Fibroblast of lung (primary cell): ENCODE results near the gene OLFM1. TPM values are rescaled to one million over a fixed set of nuclear protein-coding genes. Genes with fewer than 3 reads are reported as not detected.
A peak's percentile ranks its signal among the peaks of the same experiment; 100 is the strongest.

Experiments
- DNase-seq, 2 donors: peaks; one replicate each; pipeline versions ENCODE4 v3.0.0 to v3.0.0-alpha.2; 2010; ENCODE audit warnings: low read depth in 2 of 2
- H2AFZ ChIP-seq: 2 replicates; pipeline ENCODE4 v1.5.1; 2012; ENCODE audit warnings: low read length, control low read depth, inconsistent platforms
- H3K27ac ChIP-seq: 2 replicates; pipeline ENCODE4 v1.5.1; 2011; ENCODE audit warnings: low read length, control low read depth; ENCODE audit not compliant: insufficient read depth
- H3K27me3 ChIP-seq: 2 replicates; pipeline ENCODE4 v1.5.1; 2011; ENCODE audit warnings: mild to moderate bottlenecking, low read length; ENCODE audit not compliant: control insufficient read depth, insufficient read depth
- H3K36me3 ChIP-seq: 2 replicates; pipeline ENCODE4 v1.5.1; 2011; ENCODE audit warnings: low read length; ENCODE audit not compliant: control insufficient read depth, insufficient read depth
- H3K4me1 ChIP-seq: 2 replicates; pipeline ENCODE4 v1.5.1; 2011; ENCODE audit warnings: low read length; ENCODE audit not compliant: control insufficient read depth, insufficient read depth; ENCODE audit errors: extremely low read depth
- H3K4me2 ChIP-seq: 2 replicates; pipeline ENCODE4 v1.5.1; 2011; ENCODE audit warnings: low read length, control low read depth; ENCODE audit not compliant: insufficient read depth; ENCODE audit errors: extremely low read depth
- H3K4me3 ChIP-seq, 4 experiments: fragments of 200-600 bp in 1 of 4; sonication (generic) in 1 of 4; replicated peaks in 1 of 4; 2 replicates each; pipeline ENCODE4 v1.5.1; 2011 to 2016; ENCODE audit warnings: low read length in 4 of 4, low read depth in 3 of 4, mild to moderate bottlenecking in 3 of 4, control low read depth in 2 of 4, inconsistent platforms in 1 of 4, mixed read lengths in 1 of 4; ENCODE audit not compliant: insufficient read depth in 1 of 4; ENCODE audit errors: control extremely low read depth in 1 of 4
- H3K79me2 ChIP-seq: 2 replicates; pipeline ENCODE4 v1.5.1; 2012; ENCODE audit warnings: mild to moderate bottlenecking, low read length, inconsistent platforms; ENCODE audit not compliant: control insufficient read depth, insufficient read depth
- H3K9ac ChIP-seq: 2 replicates; pipeline ENCODE4 v1.5.1; 2011; ENCODE audit warnings: mild to moderate bottlenecking, low read length, control low read depth; ENCODE audit not compliant: insufficient read depth
- H3K9me3 ChIP-seq: 2 replicates; pipeline ENCODE4 v1.5.1; 2012; ENCODE audit warnings: low read depth, low read length; ENCODE audit not compliant: control insufficient read depth, insufficient read depth
- H4K20me1 ChIP-seq: 2 replicates; pipeline ENCODE4 v1.5.1; 2011; ENCODE audit warnings: low read length; ENCODE audit not compliant: control insufficient read depth, insufficient read depth; ENCODE audit errors: extremely low read depth
- CTCF ChIP-seq, 2 donors: IDR thresholded peaks in 1 of 2; conservative IDR thresholded peaks in 1 of 2; 1 replicate in 1 of 2; 2 replicates in 1 of 2; pipeline ENCODE4 v1.5.1; 2011 to 2012; ENCODE audit warnings: low read length in 2 of 2, control low read depth in 1 of 2, inconsistent platforms in 1 of 2, low read depth in 1 of 2, mild to moderate bottlenecking in 1 of 2
- EZH2 ChIP-seq: IDR thresholded peaks from 2 replicates; pipeline ENCODE4 v1.5.1; 2012; ENCODE audit warnings: low read length, control low read depth, mild to moderate bottlenecking; ENCODE audit errors: missing control alignments
- polyA plus RNA-seq, 2 donors: library from polyadenylated mRNA; depleted of rRNA in 1 of 2; stranded (reverse) in 1 of 2; unstranded in 1 of 2; fragments of >200 nt; gene quantifications; 2 replicates each; pipeline ENCODE4 v1.2.1, GENCODE V29; 2011 to 2012; ENCODE audit warnings: missing spikeins in 1 of 2
- total RNA-seq: library from RNA; depleted of rRNA; stranded (reverse); fragments of >200 nt; gene quantifications from 2 replicates; pipeline ENCODE4 v1.2.1, GENCODE V29; 2014

OLFM1 gene
- total and polyA plus RNA-seq, 2 donors (not counting 1 experiment from before 2014, with no cell fraction given) = 2.0 to 7.6 TPM

GRCh38 chr9:135074354-135075233 is 12.9 kb upstream of the OLFM1 start:
- TF ChIP-seq CTCF (conservative IDR thresholded peaks at IDR 0.05 in 1 of 2, IDR thresholded peaks at IDR 0.05 in 1 of 2; ENCODE audit: low read depth in 1 of 2, low read length in 2 of 2) (no peak), EZH2 (no peak)
- Histone ChIP-seq H3K27ac (no peak overlapping the region), H3K27me3 (no peaks in the 10 kb centered on the region), H3K4me2 (no peak overlapping the region), H3K9ac (no peak overlapping the region), H4K20me1 (no peaks in the 10 kb centered on the region), H3K4me1 (no peaks in the 10 kb centered on the region), H3K4me3 (peak overlapping the region in 1 of 4 experiments; percentile 47), H3K79me2 (no peaks in the 10 kb centered on the region), H2AFZ (no peak overlapping the region), H3K9me3 (no peaks in the 10 kb centered on the region), H3K36me3 (no peaks in the 10 kb centered on the region)
- no peak for DNase-seq

- Histone ChIP-seq H3K4me2 (no peak overlapping the region), H3K27ac (no peak overlapping the region), H3K79me2 (no peaks in the 10 kb centered on the region), H4K20me1 (no peaks in the 10 kb centered on the region), H3K4me1 (no peaks in the 10 kb centered on the region), H3K27me3 (no peaks in the 10 kb centered on the region), H3K9ac (no peak overlapping the region), H3K4me3 (peak overlapping the region in 1 of 4 experiments; percentile 47), H3K36me3 (no peaks in the 10 kb centered on the region), H3K9me3 (no peaks in the 10 kb centered on the region), H2AFZ (no peak overlapping the region)
- TF ChIP-seq CTCF (conservative IDR thresholded peaks at IDR 0.05 in 1 of 2, IDR thresholded peaks at IDR 0.05 in 1 of 2; ENCODE audit: low read depth in 1 of 2, low read length in 2 of 2) (no peak), EZH2 (no peak)
- DNase-seq = peak in 1 of 2 donors; percentile 15
These were observed 12.0 kb upstream of the OLFM1 start for GRCh38 chr9:135075234-135076142.
